ENCODE measurements around the gene CRACDL.

CRACDL gene

DNA sequence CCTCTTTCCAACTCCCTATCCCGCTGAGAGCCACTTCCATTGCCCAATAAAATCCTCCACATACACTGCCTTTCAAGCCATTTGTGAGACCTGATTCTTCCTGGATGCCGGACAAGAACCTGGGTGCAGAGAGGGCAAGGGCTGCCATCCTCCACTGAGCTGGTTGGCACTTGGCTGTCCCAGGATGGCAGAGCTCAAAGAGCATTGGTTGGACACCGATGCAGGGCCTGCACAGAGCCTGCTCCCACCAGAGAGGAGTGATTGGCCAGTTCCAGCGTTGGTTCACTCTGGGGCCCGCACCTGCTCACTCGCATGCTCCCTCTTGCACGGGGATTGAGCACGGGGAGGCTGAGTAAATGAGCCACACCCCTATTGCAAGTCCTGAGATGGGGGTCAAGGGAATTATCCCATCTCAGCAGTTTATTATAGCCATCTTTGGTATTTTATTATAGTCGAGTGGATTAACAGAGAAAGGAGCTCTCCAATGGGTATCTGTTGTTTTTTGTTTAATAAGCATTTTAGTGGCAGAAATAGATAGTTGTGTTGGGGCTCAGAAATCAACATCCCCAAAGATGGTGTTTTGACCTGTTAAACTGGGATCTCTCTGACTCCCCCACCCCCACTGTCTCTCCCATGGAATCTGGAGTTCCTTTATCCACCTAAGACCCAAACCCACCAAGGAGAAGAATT is 185.3 kb downstream of the CRACDL start:
- TF ChIP-seq, protein P1, sequence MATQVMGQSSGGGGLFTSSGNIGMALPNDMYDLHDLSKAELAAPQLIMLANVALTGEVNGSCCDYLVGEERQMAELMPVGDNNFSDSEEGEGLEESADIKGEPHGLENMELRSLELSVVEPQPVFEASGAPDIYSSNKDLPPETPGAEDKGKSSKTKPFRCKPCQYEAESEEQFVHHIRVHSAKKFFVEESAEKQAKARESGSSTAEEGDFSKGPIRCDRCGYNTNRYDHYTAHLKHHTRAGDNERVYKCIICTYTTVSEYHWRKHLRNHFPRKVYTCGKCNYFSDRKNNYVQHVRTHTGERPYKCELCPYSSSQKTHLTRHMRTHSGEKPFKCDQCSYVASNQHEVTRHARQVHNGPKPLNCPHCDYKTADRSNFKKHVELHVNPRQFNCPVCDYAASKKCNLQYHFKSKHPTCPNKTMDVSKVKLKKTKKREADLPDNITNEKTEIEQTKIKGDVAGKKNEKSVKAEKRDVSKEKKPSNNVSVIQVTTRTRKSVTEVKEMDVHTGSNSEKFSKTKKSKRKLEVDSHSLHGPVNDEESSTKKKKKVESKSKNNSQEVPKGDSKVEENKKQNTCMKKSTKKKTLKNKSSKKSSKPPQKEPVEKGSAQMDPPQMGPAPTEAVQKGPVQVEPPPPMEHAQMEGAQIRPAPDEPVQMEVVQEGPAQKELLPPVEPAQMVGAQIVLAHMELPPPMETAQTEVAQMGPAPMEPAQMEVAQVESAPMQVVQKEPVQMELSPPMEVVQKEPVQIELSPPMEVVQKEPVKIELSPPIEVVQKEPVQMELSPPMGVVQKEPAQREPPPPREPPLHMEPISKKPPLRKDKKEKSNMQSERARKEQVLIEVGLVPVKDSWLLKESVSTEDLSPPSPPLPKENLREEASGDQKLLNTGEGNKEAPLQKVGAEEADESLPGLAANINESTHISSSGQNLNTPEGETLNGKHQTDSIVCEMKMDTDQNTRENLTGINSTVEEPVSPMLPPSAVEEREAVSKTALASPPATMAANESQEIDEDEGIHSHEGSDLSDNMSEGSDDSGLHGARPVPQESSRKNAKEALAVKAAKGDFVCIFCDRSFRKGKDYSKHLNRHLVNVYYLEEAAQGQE (IDR thresholded peaks at IDR 0.05; ENCODE audit: low read depth): no peak
- TF ChIP-seq TAF1 (IDR thresholded peaks at IDR 0.05; ENCODE audit: low read depth) (no peak), CREB1 (IDR thresholded peaks at IDR 0.05; ENCODE audit: low read depth) (no peak), NFIC (IDR thresholded peaks at IDR 0.05) (no peak), EGR1 (IDR thresholded peaks at IDR 0.05) (no peak), FOXM1 (IDR thresholded peaks at IDR 0.05; ENCODE audit: borderline replicate concordance, low read depth) (no peak), RAD21 (IDR thresholded peaks at IDR 0.05; ENCODE audit: low read depth) (no peak), EP300 (IDR thresholded peaks at IDR 0.05; ENCODE audit: borderline replicate concordance) (no peak), YY1 (IDR thresholded peaks at IDR 0.05; ENCODE audit: low read depth) (no peak), TEAD4 (IDR thresholded peaks at IDR 0.05) (no peak), ZBTB7A (IDR thresholded peaks at IDR 0.05; ENCODE audit: low read depth) (no peak), CEBPB (IDR thresholded peaks at IDR 0.05) (no peak), TCF12 (IDR thresholded peaks at IDR 0.05; ENCODE audit: low read depth) (no peak)
- TF ChIP-seq, protein P2, sequence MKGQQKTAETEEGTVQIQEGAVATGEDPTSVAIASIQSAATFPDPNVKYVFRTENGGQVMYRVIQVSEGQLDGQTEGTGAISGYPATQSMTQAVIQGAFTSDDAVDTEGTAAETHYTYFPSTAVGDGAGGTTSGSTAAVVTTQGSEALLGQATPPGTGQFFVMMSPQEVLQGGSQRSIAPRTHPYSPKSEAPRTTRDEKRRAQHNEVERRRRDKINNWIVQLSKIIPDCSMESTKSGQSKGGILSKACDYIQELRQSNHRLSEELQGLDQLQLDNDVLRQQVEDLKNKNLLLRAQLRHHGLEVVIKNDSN (IDR thresholded peaks at IDR 0.05): no peak
- TF ChIP-seq, protein P3, sequence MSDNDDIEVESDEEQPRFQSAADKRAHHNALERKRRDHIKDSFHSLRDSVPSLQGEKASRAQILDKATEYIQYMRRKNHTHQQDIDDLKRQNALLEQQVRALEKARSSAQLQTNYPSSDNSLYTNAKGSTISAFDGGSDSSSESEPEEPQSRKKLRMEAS (IDR thresholded peaks at IDR 0.05): no peak

DNA sequence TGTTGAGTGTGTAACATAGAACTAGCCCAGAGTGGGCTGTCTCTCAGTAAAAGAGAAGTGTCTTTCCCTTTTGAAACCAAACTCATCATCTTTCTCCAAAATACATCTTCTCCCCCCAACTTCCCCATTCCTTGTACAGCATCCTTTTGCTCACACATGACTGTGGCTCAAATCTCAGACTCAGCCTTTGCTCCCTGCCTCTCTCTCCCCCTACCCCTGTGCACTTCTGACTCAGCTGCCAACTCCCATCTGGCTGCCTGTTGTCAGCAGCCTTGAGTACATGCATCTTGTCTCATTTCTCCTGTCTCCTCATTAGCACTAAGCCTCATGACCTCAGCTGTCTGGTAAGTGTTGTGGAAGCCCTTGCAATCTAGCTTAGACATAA is 187.0 kb downstream of the CRACDL start:
- no peak for TF ChIP-seq EP300 (IDR thresholded peaks at IDR 0.05; ENCODE audit: borderline replicate concordance)
- no peak for TF ChIP-seq ZBTB7A (IDR thresholded peaks at IDR 0.05; ENCODE audit: low read depth)
- TF ChIP-seq CEBPB (IDR thresholded peaks at IDR 0.05): no peak

DNA sequence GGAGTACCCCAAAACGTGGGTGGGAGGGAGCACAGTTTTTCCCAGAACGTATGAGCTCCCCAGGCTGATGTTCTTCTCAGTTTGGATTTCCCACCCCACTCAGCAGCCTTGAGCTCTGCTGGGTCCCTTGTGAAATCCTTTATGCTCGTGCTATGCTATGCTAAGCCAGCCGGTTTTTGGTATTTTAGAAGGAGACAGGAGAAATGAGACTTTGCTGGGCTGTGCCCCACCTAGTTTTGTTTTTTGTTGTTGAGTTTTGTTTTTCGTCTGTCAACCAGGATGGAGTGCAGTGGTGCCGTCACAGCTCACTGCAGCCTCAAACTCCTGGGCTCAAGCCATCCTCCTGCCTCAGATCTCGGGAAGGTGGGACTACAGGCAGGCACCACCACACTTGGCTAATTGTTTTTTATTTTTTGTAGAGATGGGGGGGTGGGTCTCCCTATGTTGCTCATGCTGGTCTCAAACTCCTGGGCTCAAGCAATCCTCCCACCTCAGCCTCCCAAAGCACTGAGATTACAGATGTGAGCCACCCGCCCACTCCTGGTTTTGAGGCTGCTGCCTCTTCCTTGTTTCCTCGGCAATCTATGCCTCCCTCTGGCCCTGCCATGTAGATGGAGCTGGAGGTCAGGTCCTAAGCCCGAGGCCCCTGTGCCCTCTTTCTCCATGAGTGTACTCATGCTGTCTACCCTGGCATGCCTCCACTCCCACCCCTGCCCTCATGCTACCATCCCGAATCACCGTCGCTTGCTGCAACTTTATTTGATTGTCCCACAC is 187.5 kb downstream of the CRACDL start:
- TF ChIP-seq TAF1 (IDR thresholded peaks at IDR 0.05; ENCODE audit: low read depth) (no peak), TCF12 (IDR thresholded peaks at IDR 0.05; ENCODE audit: low read depth) (no peak), FOXM1 (IDR thresholded peaks at IDR 0.05; ENCODE audit: borderline replicate concordance, low read depth) (no peak), RAD21 (IDR thresholded peaks at IDR 0.05; ENCODE audit: low read depth) (no peak), CREB1 (IDR thresholded peaks at IDR 0.05; ENCODE audit: low read depth) (no peak), NFIC (IDR thresholded peaks at IDR 0.05) (no peak), ZBTB7A (IDR thresholded peaks at IDR 0.05; ENCODE audit: low read depth) (no peak), CEBPB (IDR thresholded peaks at IDR 0.05) (no peak), EGR1 (IDR thresholded peaks at IDR 0.05) (no peak), TEAD4 (IDR thresholded peaks at IDR 0.05) (no peak), EP300 (IDR thresholded peaks at IDR 0.05; ENCODE audit: borderline replicate concordance) (no peak), YY1 (IDR thresholded peaks at IDR 0.05; ENCODE audit: low read depth) (no peak)
- TF ChIP-seq, protein P3 (IDR thresholded peaks at IDR 0.05): no peak
- TF ChIP-seq, protein P2 (IDR thresholded peaks at IDR 0.05): no peak
- TF ChIP-seq, protein P1 (IDR thresholded peaks at IDR 0.05; ENCODE audit: low read depth): no peak

DNA sequence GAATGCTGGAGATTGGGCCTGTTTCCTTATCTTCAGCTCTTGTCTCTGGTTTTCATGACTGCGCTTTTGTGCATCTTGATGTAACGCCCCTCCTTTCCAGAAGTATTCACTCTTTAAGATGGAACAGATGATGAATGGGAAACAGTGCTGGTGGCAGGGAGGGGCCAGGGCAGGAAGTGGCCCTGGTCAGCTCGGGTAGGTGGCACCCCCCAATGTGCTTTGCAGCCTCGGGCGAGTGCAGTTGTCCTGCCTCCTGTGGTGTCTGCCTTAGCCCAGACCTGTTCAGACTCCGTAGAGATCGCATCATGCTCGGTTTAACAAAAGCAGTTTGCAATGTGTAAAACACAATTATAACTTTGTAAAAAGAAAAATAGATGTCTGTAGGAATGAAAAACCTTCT is 188.1 kb downstream of the CRACDL start:
- TF ChIP-seq NFIC (IDR thresholded peaks at IDR 0.05) (no peak), FOXM1 (IDR thresholded peaks at IDR 0.05; ENCODE audit: borderline replicate concordance, low read depth) (no peak), RAD21 (IDR thresholded peaks at IDR 0.05; ENCODE audit: low read depth) (no peak)
- TF ChIP-seq, protein P2 (IDR thresholded peaks at IDR 0.05): no peak

DNA sequence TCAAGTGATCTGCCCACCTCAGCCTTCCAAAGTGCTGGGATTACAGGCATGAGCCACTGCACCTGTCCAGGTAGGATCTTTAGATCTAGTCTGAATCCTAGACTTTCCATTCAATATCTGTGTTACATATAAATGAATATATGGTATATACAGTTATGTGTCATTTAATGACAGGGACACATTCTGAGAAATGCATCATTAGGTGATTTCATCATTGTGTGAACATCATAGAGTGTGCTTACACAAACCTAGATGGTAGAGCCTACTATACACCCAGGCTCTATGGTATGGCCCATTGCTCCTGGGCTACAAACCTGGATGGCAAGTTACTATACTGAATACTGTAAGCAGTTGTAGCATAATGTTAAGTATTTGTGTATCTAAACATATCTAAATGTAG is 189.6 kb downstream of the CRACDL start:
- no peak for TF ChIP-seq TEAD4 (IDR thresholded peaks at IDR 0.05)
- TF ChIP-seq FOXM1 (IDR thresholded peaks at IDR 0.05; ENCODE audit: borderline replicate concordance, low read depth): no peak
